NT2/D1 (cell line): ENCODE results near the gene E2F6.
"Not testable (repeated sequence)": the region's sequence is repeated elsewhere in the genome, so short reads cannot be mapped to it uniquely, and the experiment has no call there.

Source experiments
- DNase-seq: peaks from one replicate; pipeline ENCODE4 v3.0.0-alpha.2; 2011; ENCODE audit warnings: low read depth, low spot score
- H3K27me3 ChIP-seq: 2 replicates; pipeline ENCODE4 v1.6.0; 2011; ENCODE audit warnings: mild to moderate bottlenecking; ENCODE audit not compliant: insufficient read length, insufficient read depth
- H3K36me3 ChIP-seq: 2 replicates; pipeline ENCODE4 v1.6.1; 2011; ENCODE audit warnings: mild to moderate bottlenecking, low read length, mixed read lengths; ENCODE audit not compliant: insufficient read depth, insufficient read length
- H3K4me1 ChIP-seq: 2 replicates; pipeline ENCODE4 v1.5.1; 2011; ENCODE audit not compliant: insufficient read depth, insufficient read length
- H3K4me3 ChIP-seq: 2 replicates; pipeline ENCODE4 v1.5.1; 2011; ENCODE audit warnings: low read depth; ENCODE audit not compliant: insufficient read length
- H3K9ac ChIP-seq: 2 replicates; pipeline ENCODE4 v1.6.0; 2011; ENCODE audit warnings: low read depth; ENCODE audit not compliant: insufficient read length
- H3K9me3 ChIP-seq: 2 replicates; pipeline ENCODE4 v1.5.1; 2011; ENCODE audit warnings: mild to moderate bottlenecking, low read length; ENCODE audit not compliant: insufficient read depth
- SUZ12 ChIP-seq: IDR thresholded peaks from 2 replicates; pipeline ENCODE4 v1.6.1; 2011; ENCODE audit not compliant: insufficient read length, insufficient read depth; ENCODE audit errors: extremely low read depth
- YY1 ChIP-seq: IDR thresholded peaks from 2 replicates; pipeline ENCODE4 v1.6.1; 2011; ENCODE audit not compliant: insufficient read length, insufficient read depth
- ZNF274 ChIP-seq: IDR thresholded peaks from 2 replicates; pipeline ENCODE4 v1.6.1; 2011; ENCODE audit warnings: mild to moderate bottlenecking, low read depth, low read length

E2F6 gene

DNA sequence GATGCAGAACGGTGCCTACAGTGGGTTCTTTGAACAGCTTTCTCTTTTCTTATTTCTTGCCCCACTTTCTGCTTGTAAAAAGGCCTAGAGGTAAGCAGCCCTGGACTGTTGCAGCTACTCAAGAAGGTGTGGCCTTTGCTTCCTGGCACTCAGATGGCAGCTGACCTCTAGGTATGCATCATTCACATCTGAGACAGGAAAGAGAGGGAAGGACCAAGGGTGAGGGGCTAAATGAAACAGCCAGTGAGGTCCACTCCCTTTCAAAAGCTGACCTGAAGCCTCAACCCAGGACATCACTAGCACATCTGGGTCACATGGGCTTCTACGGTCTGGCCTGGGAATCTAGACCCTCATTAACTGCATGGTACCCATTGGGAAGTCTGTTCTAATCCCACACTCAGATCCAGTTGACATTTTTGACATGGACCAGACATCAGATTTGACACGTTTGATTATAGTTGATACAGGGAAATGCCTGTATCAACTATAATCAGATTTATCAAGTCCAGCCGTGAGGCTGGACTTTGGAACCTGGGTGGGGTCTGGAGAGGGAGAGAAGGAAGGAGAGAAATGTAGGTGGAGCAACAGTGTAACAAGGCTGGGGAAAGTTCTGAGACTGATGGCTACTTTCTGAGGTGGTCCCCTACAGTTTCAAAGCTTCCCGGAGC, 60.2 kb downstream of the E2F6 start:
- H3K4me3 ChIP-seq = no peak overlapping the region
- no peaks in the 10 kb centered on the region for H3K9me3 ChIP-seq
- no peak overlapping the region for H3K9ac ChIP-seq
- no peak for TF ChIP-seq YY1
- no peak for TF ChIP-seq SUZ12
- TF ChIP-seq ZNF274 = no peak
- no peaks in the 10 kb centered on the region for H3K36me3 ChIP-seq
- peaks cover 3% of the 10 kb centered on the region for H3K4me1 ChIP-seq
- no peak for DNase-seq
- H3K27me3 ChIP-seq = no peaks in the 10 kb centered on the region

- H3K4me3 ChIP-seq, H3K27me3 ChIP-seq, H3K36me3 ChIP-seq, DNase-seq, H3K4me1 ChIP-seq, H3K9me3 ChIP-seq, H3K9ac ChIP-seq: not testable (repeated sequence)
These were observed 60.9 kb downstream of the E2F6 start for GRCh38 chr2:11405074-11405406.

DNA sequence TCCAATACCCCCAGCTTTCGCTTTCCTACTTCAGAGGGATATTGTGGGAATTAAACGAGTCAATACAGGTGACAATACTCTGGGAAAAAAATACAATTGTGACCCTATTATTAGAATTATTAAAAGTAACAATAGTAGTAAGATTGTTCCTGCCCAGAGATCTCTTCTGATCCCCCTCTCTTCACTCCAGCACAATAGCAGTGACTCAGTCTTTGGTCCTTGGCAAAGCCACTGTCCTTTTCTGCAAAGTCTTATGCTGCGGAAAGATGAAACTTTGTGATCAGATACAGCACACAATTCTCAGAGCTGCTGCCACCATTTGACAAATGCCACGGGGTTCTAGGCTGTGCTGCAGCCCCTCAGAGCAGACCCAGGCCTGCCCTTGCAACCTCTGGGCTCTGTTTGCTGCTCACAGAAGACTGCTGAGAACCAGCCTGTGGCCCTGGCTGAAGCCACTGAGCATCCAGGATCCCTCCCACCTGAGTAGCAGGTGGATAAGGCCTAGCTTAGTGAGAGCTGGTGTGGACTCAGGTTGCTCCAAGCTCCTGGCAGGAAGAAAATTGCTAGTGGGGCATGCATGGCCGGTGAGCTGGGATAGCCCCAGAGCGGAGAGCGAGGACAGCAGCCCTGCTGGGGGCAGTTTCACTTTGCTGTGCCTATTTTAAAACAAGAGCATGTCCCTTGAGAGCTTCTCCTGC, 61.4 kb downstream of the E2F6 start:
- no peak for DNase-seq
- peaks cover 3% of the 10 kb centered on the region for H3K4me1 ChIP-seq
- no peak overlapping the region for H3K9ac ChIP-seq
- no peak overlapping the region for H3K4me3 ChIP-seq
- no peaks in the 10 kb centered on the region for H3K36me3 ChIP-seq
- H3K27me3 ChIP-seq = no peaks in the 10 kb centered on the region
- H3K9me3 ChIP-seq = no peaks in the 10 kb centered on the region
- TF ChIP-seq ZNF274 (no peak), YY1 (no peak), SUZ12 (no peak)

DNA sequence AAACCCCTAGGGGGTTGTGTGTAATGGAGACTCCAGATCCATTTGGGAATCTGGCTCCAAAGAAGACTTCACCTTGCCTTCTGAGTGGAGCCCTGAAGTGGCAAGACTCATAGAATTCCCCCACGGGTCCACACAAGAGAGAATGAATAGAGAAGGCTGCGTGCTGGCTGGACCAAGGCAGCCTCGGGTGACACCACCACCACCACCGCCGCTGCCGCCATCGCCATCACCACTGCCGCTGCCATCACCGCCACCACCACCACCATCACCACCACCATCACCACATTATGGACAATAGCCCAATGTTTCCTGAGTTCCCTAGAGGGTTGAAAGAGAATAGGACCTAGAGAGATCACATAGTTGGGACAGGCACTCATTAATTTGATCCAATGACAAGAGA, 63.5 kb downstream of the E2F6 start:
- H3K4me3 ChIP-seq = no peak overlapping the region
- H3K36me3 ChIP-seq = no peaks in the 10 kb centered on the region
- DNase-seq = no peak
- no peaks in the 10 kb centered on the region for H3K9me3 ChIP-seq
- H3K9ac ChIP-seq = no peak overlapping the region
- H3K27me3 ChIP-seq = no peaks in the 10 kb centered on the region
- H3K4me1 ChIP-seq = peaks cover 3% of the 10 kb centered on the region
- TF ChIP-seq SUZ12 (no peak), YY1 (no peak), ZNF274 (no peak)

GRCh38 chr2:11399438-11399762, 66.6 kb downstream of the E2F6 start:
- H3K4me3 ChIP-seq = no peak overlapping the region
- H3K9me3 ChIP-seq = no peaks in the 10 kb centered on the region
- no peak for DNase-seq
- no peak for TF ChIP-seq SUZ12
- H3K36me3 ChIP-seq = no peaks in the 10 kb centered on the region
- no peaks in the 10 kb centered on the region for H3K4me1 ChIP-seq
- H3K27me3 ChIP-seq = no peaks in the 10 kb centered on the region
- H3K9ac ChIP-seq = no peak overlapping the region

GRCh38 chr2:11398750-11399437, 67.1 kb downstream of the E2F6 start:
- no peak for TF ChIP-seq ZNF274
- TF ChIP-seq YY1 = no peak
- no peak for TF ChIP-seq SUZ12
- Histone ChIP-seq H3K9me3 (no peaks in the 10 kb centered on the region), H3K27me3 (no peaks in the 10 kb centered on the region), H3K36me3 (no peaks in the 10 kb centered on the region), H3K9ac (no peak overlapping the region), H3K4me1 (no peaks in the 10 kb centered on the region), H3K4me3 (no peak overlapping the region)
- no peak for DNase-seq

- H3K4me1 ChIP-seq = no peaks in the 10 kb centered on the region
- H3K4me3 ChIP-seq = no peak overlapping the region
- no peak for DNase-seq
- no peaks in the 10 kb centered on the region for H3K36me3 ChIP-seq
- no peaks in the 10 kb centered on the region for H3K9me3 ChIP-seq
- no peak for TF ChIP-seq YY1
- TF ChIP-seq ZNF274 = no peak
- no peak for TF ChIP-seq SUZ12
- no peaks in the 10 kb centered on the region for H3K27me3 ChIP-seq
- no peak overlapping the region for H3K9ac ChIP-seq
These were observed 68.4 kb downstream of the E2F6 start for GRCh38 chr2:11397513-11397912.
